Neural cell (in vitro differentiated cells): ENCODE results near the gene MRTFB. TPM values are rescaled to one million over a fixed set of nuclear protein-coding genes. Genes with fewer than 3 reads are reported as not detected.
A peak's percentile ranks its signal among the peaks of the same experiment; 100 is the strongest.

Experiments
- H2AFZ ChIP-seq: fragments of 200-600, 300-800 bp; sonication (generic), shearing (Covaris generic); 2 replicates; pipeline ENCODE4 v1.6.0; 2014; ENCODE audit warnings: low read depth, mild to moderate bottlenecking, antibody characterized with exemption, low read length, moderate library complexity
- H3F3A ChIP-seq: fragments of 200-600 bp; shearing (Covaris generic); 2 replicates; pipeline ENCODE4 v1.6.1; 2016; ENCODE audit warnings: mild to moderate bottlenecking, moderate library complexity, mixed read lengths, antibody characterized with exemption, low read length; ENCODE audit not compliant: insufficient read depth, poor library complexity, severe bottlenecking
- H3K27ac ChIP-seq: fragments of 200-600, 300-800 bp; sonication (generic), shearing (Covaris generic); 2 replicates; pipeline ENCODE4 v1.5.1; 2014; ENCODE audit warnings: mild to moderate bottlenecking, low read length, moderate library complexity
- H3K27me3 ChIP-seq: fragments of 300-800, 200-600 bp; sonication (generic), shearing (Covaris generic); 2 replicates; pipeline ENCODE4 v1.6.0; 2014; ENCODE audit warnings: mild to moderate bottlenecking, low read depth, low read length, moderate library complexity; ENCODE audit not compliant: insufficient read depth
- H3K36me3 ChIP-seq: fragments of 300-800, 200-600 bp; sonication (generic), shearing (Covaris generic); 2 replicates; pipeline ENCODE4 v1.5.1; 2014; ENCODE audit warnings: mild to moderate bottlenecking, antibody characterized with exemption, low read length, moderate library complexity; ENCODE audit not compliant: insufficient read depth
- H3K4me2 ChIP-seq: fragments of 300-800, 200-600 bp; sonication (generic), shearing (Covaris generic); 2 replicates; pipeline ENCODE4 v1.6.0; 2014; ENCODE audit warnings: mild to moderate bottlenecking, low read length
- H3K4me3 ChIP-seq: fragments of 300-800, 200-600 bp; sonication (generic), shearing (Covaris generic); 2 replicates; pipeline ENCODE4 v1.5.1; 2014; ENCODE audit warnings: mild to moderate bottlenecking, low read length, moderate library complexity
- H3K79me2 ChIP-seq: fragments of 200-600 bp; shearing (Covaris generic); replicated peaks from 2 replicates; pipeline ENCODE4 v1.6.0; 2014; ENCODE audit warnings: mild to moderate bottlenecking, low read length, moderate library complexity; ENCODE audit not compliant: insufficient read depth
- H3K9ac ChIP-seq: fragments of 300-800, 200-600 bp; sonication (generic), shearing (Covaris generic); 2 replicates; pipeline ENCODE4 v1.6.1; 2016; ENCODE audit warnings: mild to moderate bottlenecking, low read length, mixed read lengths
- H3K9me2 ChIP-seq: fragments of 200-600 bp; shearing (Covaris generic); 2 replicates; pipeline ENCODE4 v1.6.1; 2016; ENCODE audit warnings: mild to moderate bottlenecking, low read length, mixed read lengths; ENCODE audit not compliant: insufficient read depth
- H3K9me3 ChIP-seq: fragments of 200-600, 300-800 bp; sonication (generic), shearing (Covaris generic); 2 replicates; pipeline ENCODE4 v1.6.1; 2016; ENCODE audit warnings: mild to moderate bottlenecking, mixed run types, low read length, moderate library complexity, mixed read lengths
- H4K20me1 ChIP-seq: fragments of 200-600 bp; shearing (Covaris generic); 2 replicates; pipeline ENCODE4 v1.6.1; 2016; ENCODE audit warnings: mild to moderate bottlenecking, mixed run types; ENCODE audit not compliant: insufficient read depth
- CTCF ChIP-seq: fragments of 450-650 bp; IDR thresholded peaks from 2 replicates; pipeline ENCODE4 v1.5.1; 2014; ENCODE audit warnings: antibody characterized with exemption, mild to moderate bottlenecking, moderate library complexity; ENCODE audit not compliant: poor library complexity, severe bottlenecking
- EP300 ChIP-seq: fragments of 450-650 bp; conservative IDR thresholded peaks from 2 replicates; pipeline ENCODE4 v1.6.1; 2014; ENCODE audit warnings: antibody characterized with exemption, mild to moderate bottlenecking, moderate library complexity; ENCODE audit not compliant: poor library complexity, severe bottlenecking
- EZH2 ChIP-seq: fragments of 200-600, 300-800 bp; shearing (Covaris generic), sonication (generic); IDR thresholded peaks from 2 replicates; pipeline ENCODE4 v1.6.1; 2014; ENCODE audit warnings: antibody characterized with exemption, low read length, borderline replicate concordance, mild to moderate bottlenecking; ENCODE audit not compliant: insufficient read depth, poor library complexity, severe bottlenecking
- MXI1 ChIP-seq: fragments of 450-650 bp; conservative IDR thresholded peaks from 2 replicates; pipeline ENCODE4 v1.6.1; 2014; ENCODE audit warnings: antibody characterized with exemption, mild to moderate bottlenecking; ENCODE audit not compliant: poor library complexity, severe bottlenecking
- POLR2AphosphoS5 ChIP-seq: IDR thresholded peaks from 2 replicates; pipeline ENCODE4 v1.6.1; 2012
- RAD21 ChIP-seq: fragments of 450-650 bp; conservative IDR thresholded peaks from 2 replicates; pipeline ENCODE4 v1.6.1; 2014; ENCODE audit warnings: antibody characterized with exemption, mild to moderate bottlenecking, moderate library complexity
- REST ChIP-seq: IDR thresholded peaks from 2 replicates; pipeline ENCODE4 v1.6.1; 2012; ENCODE audit warnings: borderline replicate concordance
- SMC3 ChIP-seq: fragments of 450-650 bp; conservative IDR thresholded peaks from 2 replicates; pipeline ENCODE4 v1.6.1; 2014; ENCODE audit warnings: antibody characterized with exemption, mild to moderate bottlenecking, moderate library complexity; ENCODE audit not compliant: poor library complexity
- TAF1 ChIP-seq: IDR thresholded peaks from 2 replicates; pipeline ENCODE4 v1.6.1; 2012; ENCODE audit warnings: low read depth
- polyA plus RNA-seq: library from polyadenylated mRNA; depleted of rRNA; stranded (reverse); fragments of >200 nt; gene quantifications from 2 replicates; pipeline ENCODE4 v1.2.3, GENCODE V29; 2014

The MRTFB gene
- polyA plus RNA-seq, 1 donor from 2014 or later = 18.6 TPM

- no peak overlapping the region for H3K27ac ChIP-seq
- no peaks in the 10 kb centered on the region for H3K9me3 ChIP-seq
- no peaks in the 10 kb centered on the region for H3F3A ChIP-seq
- H4K20me1 ChIP-seq = no peaks in the 10 kb centered on the region
- no peak overlapping the region for H2AFZ ChIP-seq
- no peak overlapping the region for H3K4me3 ChIP-seq
- TF ChIP-seq SMC3 = no peak
- peak; percentile 35 for TF ChIP-seq RAD21
- no peak overlapping the region for H3K4me2 ChIP-seq
- H3K9me2 ChIP-seq = no peaks in the 10 kb centered on the region
- no peaks in the 10 kb centered on the region for H3K36me3 ChIP-seq
- no peaks in the 10 kb centered on the region for H3K79me2 ChIP-seq
- H3K9ac ChIP-seq = no peak overlapping the region
- peaks cover 49% of the 10 kb centered on the region for H3K27me3 ChIP-seq
These were observed 229.6 kb downstream of the MRTFB start for GRCh38 chr16:14300705-14301168.

GRCh38 chr16:14301169-14302030 is 230.3 kb downstream of the MRTFB start:
- Histone ChIP-seq H3K27ac (no peak overlapping the region), H3K79me2 (no peaks in the 10 kb centered on the region), H3K9me2 (no peaks in the 10 kb centered on the region), H2AFZ (no peak overlapping the region), H3K9ac (no peak overlapping the region), H3K36me3 (no peaks in the 10 kb centered on the region), H4K20me1 (no peaks in the 10 kb centered on the region), H3K4me2 (no peak overlapping the region), H3K4me3 (peak overlapping the region; percentile 61), H3K9me3 (no peaks in the 10 kb centered on the region), H3F3A (no peaks in the 10 kb centered on the region), H3K27me3 (peaks cover 53% of the 10 kb centered on the region)
- TF ChIP-seq EZH2 (no peak), SMC3 (no peak), TAF1 (no peak), REST (no peak), POLR2AphosphoS5 (no peak), MXI1 (no peak), RAD21 (no peak), EP300 (no peak), CTCF (no peak)
